T-helper 2 cell (primary cell): ENCODE data around the gene SIRT1.
A peak's percentile ranks its signal among the peaks of the same experiment; 100 is the strongest.
"Not testable (repeated sequence)": the region's sequence is repeated elsewhere in the genome, so short reads cannot be mapped to it uniquely, and the experiment has no call there.

ENCODE experiments used
- DNase-seq, 5 experiments: peaks; one replicate each; pipeline versions ENCODE4 v3.0.0 to v3.0.0-alpha.2; 2012 to 2022
- total RNA-seq, 2 donors: gene quantifications; one replicate each; lab custom pipeline; 2026; lab: John Stamatoyannopoulos, UW

The SIRT1 gene
- total RNA-seq: 113 to 187 reads per million in 2 donors

DNA sequence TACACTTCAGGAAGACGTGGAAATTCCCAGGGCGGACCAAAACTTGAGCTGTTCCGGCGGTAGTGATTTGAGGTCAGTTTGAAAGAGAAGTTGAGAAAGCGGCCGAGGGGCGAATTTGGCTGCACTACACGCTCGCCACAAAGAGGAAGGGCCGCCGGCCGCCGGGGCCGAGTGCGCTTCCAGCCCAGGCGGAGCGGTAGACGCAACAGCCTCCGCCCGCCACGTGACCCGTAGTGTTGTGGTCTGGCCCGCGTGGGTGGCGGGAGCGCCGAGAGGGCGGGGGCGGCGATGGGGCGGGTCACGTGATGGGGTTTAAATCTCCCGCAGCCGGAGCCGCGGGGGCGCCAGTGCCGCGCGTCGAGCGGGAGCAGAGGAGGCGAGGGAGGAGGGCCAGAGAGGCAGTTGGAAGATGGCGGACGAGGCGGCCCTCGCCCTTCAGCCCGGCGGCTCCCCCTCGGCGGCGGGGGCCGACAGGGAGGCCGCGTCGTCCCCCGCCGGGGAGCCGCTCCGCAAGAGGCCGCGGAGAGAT is at the start of gene SIRT1:
Gene SIRT1 (plus strand): TSS at position 344 of the 529 bp plus-strand sequence. CDS start 66 bp downstream, at position 410.
- peak; percentile 81 to 96 (median 91) for DNase-seq

DNA sequence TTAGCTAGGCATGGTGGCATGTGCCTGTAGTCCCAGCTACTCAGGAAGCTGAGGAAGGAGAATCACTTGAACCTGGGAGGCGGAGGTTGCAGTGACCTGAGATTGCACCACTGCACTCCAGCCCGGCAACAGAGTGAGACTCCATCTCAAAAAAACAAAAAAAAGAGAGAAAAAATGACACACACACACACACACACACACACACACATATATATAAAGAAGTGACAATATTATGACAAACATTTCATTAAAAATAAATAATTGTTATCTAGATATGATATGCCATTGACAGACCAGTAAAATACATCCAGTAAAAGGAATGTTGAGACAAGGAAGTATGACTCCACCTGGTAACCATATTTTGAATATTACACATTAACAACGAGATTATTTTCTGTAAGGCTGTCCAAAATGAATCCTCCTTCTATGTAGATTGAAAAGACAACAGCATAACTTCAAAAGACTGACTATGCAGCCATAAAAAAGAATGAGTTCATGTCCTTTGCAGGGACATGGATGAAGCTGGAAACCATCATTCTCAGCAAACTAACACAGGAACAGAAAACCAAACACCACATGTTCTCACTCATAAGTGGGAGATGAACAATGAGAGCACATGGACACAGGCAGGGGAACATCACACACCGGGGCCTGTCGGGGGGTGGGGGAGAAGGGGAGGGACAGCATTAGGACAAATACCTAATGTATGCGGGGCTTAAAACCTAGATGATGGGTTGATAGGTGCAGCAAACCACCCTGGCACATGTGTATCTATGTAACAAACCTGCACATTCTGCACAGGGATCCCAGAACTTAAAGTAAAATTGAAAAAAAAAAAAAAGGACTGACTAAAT is 48.7 kb upstream of the SIRT1 start:
- DNase-seq: not testable (repeated sequence)

GRCh38 chr10:67836488-67836887 is 48.0 kb upstream of the SIRT1 start:
- DNase-seq: no peak

DNA sequence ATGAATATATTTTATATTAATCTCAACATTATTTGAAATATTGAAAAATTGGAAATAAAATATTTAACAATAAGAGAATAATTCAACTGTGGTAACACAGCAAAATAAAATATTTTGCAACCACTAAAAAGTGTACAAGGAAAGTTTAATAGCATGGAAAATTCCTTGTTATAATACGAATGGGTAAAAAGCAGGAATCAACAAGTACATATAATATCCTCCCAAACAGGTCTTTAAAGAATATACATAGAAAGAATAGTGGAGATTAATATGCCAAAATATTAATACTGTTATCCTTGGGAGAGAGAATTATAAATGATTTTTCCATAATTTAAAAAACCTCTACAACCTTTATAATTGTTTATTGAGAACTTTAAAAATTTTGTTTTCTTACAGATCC is 47.5 kb upstream of the SIRT1 start:
- DNase-seq: no peak

- peak in 1 of 5 experiments; percentile 67 for DNase-seq
Observed at GRCh38 chr10:67837541-67838314, 46.7 kb upstream of the SIRT1 start, which contains the start of gene DNAJC12. Gene DNAJC12 (minus strand): TSS chr10:67838188. CDS start chr10:67838011, 177 bp downstream.

- DNase-seq: not testable (repeated sequence)
Observed at GRCh38 chr10:67839511-67839910, 44.9 kb upstream of the SIRT1 start.

DNA sequence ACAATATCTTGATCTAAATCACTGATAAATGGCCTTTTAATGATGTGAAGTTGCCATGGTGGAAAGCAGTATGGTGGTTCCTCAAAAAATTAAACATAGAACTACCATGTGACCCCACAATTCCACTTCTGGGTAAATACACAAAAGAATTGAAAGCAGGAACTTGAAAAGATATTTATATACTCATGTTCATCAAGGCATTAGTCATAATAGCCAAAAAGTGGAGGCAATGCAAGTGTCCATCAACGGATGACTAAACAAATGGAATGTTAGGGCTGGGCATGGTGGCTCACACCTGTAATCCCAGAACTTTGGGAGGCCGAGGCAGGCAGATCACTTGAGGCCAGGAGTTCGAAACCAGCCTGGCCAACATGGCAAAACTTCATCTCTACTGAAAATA is 44.5 kb upstream of the SIRT1 start:
- no peak for DNase-seq

- DNase-seq: no peak
Observed at GRCh38 chr10:67841737-67842136, 42.7 kb upstream of the SIRT1 start.

- DNase-seq: no peak
Observed at GRCh38 chr10:67843284-67843683, 41.2 kb upstream of the SIRT1 start.

DNA sequence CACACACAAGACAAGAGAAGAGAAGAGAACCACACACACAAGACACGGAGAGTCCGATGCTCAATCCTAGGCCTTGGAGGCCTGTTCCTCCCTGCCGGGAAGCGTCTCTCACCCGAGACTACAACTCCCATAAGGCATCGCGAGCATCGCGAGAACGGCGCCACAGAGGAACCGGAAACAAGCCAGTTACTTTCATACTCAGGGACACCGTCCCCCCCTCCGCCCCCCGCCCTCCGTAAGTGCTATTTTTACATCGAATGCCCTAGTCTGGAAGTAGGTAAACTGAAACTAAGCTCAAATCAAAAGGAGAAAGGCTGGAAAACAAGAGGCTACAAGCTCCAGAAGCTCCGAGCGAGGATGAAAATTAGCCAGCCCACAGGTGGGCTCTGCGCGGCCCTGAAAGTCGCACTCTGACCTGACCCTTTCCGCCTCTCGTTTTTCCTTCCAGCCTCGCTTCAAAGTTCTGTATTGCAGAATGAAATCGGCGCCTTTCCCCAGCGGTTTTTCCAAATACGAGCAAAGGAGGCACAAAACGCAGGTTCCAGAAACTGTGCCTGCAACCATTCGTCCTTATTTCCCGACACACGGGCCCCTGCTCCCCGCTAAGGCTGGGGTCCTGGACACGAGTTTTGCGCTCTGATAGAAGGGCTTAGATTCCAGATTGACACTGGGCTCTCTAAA is 35.0 kb upstream of the SIRT1 start:
- DNase-seq: peak; percentile 73 to 96 (median 86)

DNA sequence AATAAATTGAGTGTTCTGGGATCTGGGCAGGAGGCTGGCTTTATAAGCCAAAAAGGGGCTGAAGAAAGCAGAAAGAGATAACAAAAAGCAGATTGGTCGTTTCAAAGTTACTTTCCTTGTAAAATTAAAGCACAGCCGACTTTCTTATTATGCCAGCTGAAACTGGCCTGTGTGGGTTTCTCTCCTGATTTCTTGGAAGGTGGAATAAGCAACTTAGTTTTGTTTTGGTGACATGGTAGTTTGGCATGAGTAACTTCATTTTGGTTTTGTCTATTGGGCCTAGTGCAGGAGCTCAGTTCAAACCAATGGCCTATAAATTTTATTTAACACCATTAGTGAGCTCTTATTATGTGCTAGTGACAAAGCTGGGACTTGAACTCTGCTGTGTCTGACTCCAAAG is 33.3 kb upstream of the SIRT1 start:
- DNase-seq: no peak

DNA sequence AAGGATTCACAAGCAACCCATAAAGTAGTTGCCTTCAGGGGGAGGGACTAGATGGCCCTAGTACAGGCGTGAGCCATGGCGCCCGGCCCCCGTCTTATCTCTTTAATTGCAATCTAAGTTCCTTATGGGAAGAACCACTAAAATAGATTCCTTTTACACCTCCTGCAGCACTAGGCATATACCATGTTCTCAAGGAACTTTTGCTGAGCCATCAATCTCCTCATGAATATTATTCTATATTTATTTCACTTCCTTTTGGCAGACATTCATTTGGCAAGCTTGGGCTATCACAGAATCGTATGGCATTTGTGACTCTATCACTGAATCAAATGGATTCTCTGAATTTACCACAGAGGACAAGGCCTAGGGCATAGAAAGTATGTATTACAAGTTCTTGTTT is 31.7 kb upstream of the SIRT1 start:
- DNase-seq: no peak

DNA sequence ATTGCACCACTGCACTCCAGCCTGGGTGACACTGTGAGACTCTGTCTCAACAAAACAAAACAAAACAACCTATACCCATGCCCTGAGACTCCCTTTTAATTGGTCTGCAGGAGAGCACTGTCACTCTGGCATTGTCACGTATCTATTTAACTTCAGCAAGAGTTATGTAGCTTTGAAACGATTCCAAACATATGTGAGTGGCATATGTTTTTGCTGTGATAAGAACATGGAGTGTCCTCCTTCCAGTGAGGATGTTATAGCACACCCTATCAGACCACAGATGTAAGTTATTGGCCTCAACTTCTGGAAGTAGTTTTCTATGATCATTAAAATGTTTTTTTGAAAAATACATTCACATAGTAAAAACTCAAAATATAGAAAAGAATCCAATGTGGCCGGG is 30.9 kb upstream of the SIRT1 start:
- no peak for DNase-seq

- DNase-seq: no peak
Observed at GRCh38 chr10:67858971-67859370, 25.5 kb upstream of the SIRT1 start.

DNA sequence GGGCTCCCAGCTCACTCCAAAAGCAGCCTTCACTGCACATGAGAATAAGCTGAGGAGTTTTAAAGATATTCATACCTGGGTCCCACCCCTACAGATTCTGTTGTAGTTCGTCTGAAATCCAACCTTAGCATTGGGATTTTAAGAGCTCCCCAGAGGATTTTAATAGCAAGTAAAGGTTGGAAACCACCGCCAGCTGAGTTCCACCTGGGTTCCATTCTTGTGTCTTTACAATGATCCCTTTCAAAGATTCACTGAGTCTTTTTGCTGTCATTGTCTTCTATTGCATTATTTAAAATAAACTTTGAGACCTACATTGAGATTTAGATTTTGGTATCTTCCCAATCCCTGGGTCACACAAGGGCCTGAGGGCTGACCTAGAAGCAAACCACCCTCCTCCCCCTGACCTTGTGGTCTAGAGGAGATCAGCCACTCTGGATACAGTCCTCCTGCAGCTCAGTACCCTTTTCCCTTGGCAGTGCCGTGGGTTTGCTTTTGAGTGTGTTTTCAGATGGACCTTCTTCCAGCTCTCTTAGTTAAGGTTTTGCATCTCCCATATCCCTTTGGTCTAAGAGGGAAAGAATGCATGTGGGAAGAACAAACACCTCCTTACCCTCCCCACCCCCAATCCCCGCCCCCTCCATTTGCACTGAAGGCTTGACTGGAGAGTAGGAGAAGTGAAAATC is 22.6 kb upstream of the SIRT1 start:
- DNase-seq: no peak

DNA sequence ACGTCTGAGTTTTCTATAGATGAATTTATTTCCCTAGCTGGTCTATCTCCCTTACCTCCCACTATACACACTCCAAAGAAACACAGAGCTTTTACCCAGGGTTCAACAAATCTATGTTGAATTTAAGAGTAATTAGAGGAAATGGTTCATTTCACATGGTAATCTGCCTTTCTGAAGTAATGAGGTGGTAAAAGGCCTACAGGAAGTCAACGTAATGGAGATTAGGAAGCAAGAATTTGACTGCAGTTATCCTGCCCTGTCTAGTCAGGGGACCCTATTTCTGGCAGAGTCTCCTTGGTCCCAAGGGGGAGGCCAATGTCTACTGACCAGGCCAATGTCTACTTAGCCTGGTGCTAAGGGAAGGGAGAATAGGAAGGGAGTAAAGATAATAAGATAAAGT is 21.4 kb upstream of the SIRT1 start:
- no peak for DNase-seq

GRCh38 chr10:67864607-67865371 is 19.7 kb upstream of the SIRT1 start:
- no peak for DNase-seq

GRCh38 chr10:67868132-67868531 is 16.3 kb upstream of the SIRT1 start:
- DNase-seq: no peak

DNA sequence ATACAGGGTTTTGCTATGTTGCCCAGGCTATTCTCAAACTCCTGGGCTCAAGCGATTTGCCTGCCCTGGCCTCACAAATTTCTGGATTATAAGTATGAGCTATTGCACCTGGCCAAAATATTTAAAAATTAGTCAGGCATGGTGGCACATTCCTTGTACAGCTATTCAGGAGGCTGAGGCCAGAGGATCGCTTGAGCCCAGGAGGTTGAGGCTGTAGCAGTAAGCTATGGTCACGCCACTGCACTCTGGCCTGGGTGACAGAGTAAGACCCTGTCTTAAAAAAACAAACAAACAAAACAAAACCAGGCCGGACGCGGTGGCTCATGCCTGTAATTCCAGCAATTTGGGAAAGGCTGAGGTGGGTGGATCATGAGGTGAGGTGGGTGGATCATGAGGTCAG is 14.5 kb upstream of the SIRT1 start:
- DNase-seq: no peak

DNA sequence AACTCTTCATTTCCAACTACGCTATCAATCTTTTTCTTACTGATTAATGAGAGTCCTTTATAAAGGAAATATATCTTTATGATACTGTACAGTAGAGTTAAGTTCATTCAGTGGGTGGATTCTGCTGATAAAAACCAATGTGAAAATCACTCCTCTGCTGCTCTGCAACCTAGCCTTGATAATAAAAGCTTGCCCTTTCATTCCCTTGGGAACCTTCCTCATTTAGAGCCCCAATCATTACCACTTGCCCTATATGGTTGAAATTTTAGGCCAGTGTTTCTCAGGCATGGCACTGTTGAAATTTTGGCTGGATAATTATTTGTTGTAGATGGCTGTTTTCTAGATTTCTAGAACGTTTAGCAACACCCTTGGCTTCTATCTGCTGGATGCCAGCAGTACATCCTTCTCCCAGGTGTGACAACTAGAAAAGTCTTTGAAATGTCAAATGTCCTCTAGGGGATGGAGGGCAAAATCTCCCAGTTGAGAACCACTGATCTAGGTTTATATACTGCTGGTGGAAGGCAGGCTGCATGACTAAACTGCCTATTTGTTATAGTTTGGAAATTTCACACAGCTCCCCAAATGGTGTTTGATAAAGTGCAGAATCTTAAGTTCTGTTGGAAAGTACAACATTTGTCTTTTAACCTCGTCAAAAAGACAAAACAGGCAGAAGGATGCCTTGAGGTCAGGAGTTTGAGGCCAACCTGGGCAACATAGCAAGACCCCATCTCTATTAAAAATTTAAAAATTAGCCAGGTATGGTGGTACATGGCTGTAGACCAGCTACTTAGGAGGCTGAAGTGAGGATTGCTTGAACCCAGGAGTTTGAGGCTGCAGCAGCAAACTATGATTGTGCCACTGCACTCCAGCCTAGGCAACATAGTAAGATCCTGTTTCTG is 8.9 kb upstream of the SIRT1 start:
- DNase-seq: no peak
